Nucleus accumbens (tissue), 56 donors: Measurements from ENCODE around the gene GLT6D1.
A peak's percentile ranks its signal among the peaks of the same experiment; 100 is the strongest.
"Not testable (repeated sequence)": the region's sequence is repeated elsewhere in the genome, so short reads cannot be mapped to it uniquely, and the experiment has no call there.

ENCODE experiments used
- DNase-seq, 56 donors: peaks; one replicate each; lab custom pipeline; 2025; lab: John Stamatoyannopoulos, UW

The GLT6D1 gene

GRCh38 chr9:135665795-135666189, 26.5 kb upstream of the GLT6D1 start:
- no peak for DNase-seq

- no peak for DNase-seq
These were observed 25.8 kb upstream of the GLT6D1 start for GRCh38 chr9:135664801-135665794.

GRCh38 chr9:135664266-135664665, 24.9 kb upstream of the GLT6D1 start:
- DNase-seq = no peak

GRCh38 chr9:135663857-135664256, 24.5 kb upstream of the GLT6D1 start:
- DNase-seq = no peak

- DNase-seq = no peak
These were observed 24.1 kb upstream of the GLT6D1 start for GRCh38 chr9:135663451-135663770.

GRCh38 chr9:135662758-135663450, 23.6 kb upstream of the GLT6D1 start, which contains the start of gene LCN9:
Gene LCN9 (plus strand): TSS chr9:135663309. CDS start chr9:135663322, 13 bp downstream.
- DNase-seq = peak in 20 of 56 donors; percentile 2 to 55 (median 22)

- no peak for DNase-seq
These were observed 22.6 kb upstream of the GLT6D1 start for GRCh38 chr9:135661816-135662560.

GRCh38 chr9:135660407-135660806, 21.1 kb upstream of the GLT6D1 start:
- no peak for DNase-seq

GRCh38 chr9:135659252-135659651, 19.9 kb upstream of the GLT6D1 start:
- no peak for DNase-seq

GRCh38 chr9:135657416-135657815, 18.1 kb upstream of the GLT6D1 start:
- DNase-seq = no peak

GRCh38 chr9:135655317-135655716, 16.0 kb upstream of the GLT6D1 start:
- no peak for DNase-seq

GRCh38 chr9:135650408-135650807, 11.1 kb upstream of the GLT6D1 start:
- no peak for DNase-seq

GRCh38 chr9:135649508-135649907, 10.2 kb upstream of the GLT6D1 start:
- no peak for DNase-seq

GRCh38 chr9:135648494-135649410, 9.4 kb upstream of the GLT6D1 start:
- peak in 15 of 56 donors; percentile 2 to 62 (median 26) for DNase-seq

GRCh38 chr9:135647884-135648283, 8.5 kb upstream of the GLT6D1 start:
- no peak for DNase-seq

GRCh38 chr9:135644631-135645218, 5.4 kb upstream of the GLT6D1 start:
- no peak for DNase-seq

GRCh38 chr9:135641745-135642144, 2.4 kb upstream of the GLT6D1 start:
- DNase-seq = no peak

GRCh38 chr9:135641047-135641446, 1.7 kb upstream of the GLT6D1 start:
- DNase-seq = no peak

GRCh38 chr9:135636930-135637530, 2.3 kb downstream of the GLT6D1 start:
- DNase-seq = not testable (repeated sequence)
